Heart left ventricle (tissue), 13 donors: ENCODE data around the gene TBCD.

Experiments used
- CTCF ChIP-seq, 12 donors: fragments of 200-600 bp; sonication (generic) in 4 of 12; IDR thresholded peaks; one replicate each; pipeline versions ENCODE4 v1.5.0 to v1.8.0; 2018 to 2022; ENCODE audit warnings: antibody characterized with exemption in 12 of 12, mild to moderate bottlenecking in 5 of 12
- POLR2A ChIP-seq, 2 donors: fragments of 450-650 bp; IDR thresholded peaks; one replicate each; pipeline ENCODE4 v1.6.1; 2017; ENCODE audit warnings: antibody characterized with exemption in 2 of 2, mild to moderate bottlenecking in 2 of 2, moderate library complexity in 2 of 2
- donor health status: ischemic (EF 13 %, LVEDD 7.1; RV severe dilation, severe dysfunction).
- donor health status: DM: no; HTN: yes; CAD: no.
- donor health status: DM: no; HTN: no; CAD: no.
- donor health status: ischemic (EF 25% LVEDD 6.9; RV normal size, moderate dysfunction).
- donor health status: ischemic (EF 25% LVEDD 5.7; RV mildly dilated, moderate dysfunction).
- donor health status: ischemic (EF 35%, LVEDD 5.7; RV mildly dilated, moderate dysfunction).
- donor health status: nonischemic (EF 11% LVEDD 7.7; RV severe dilation, severe dysfunction).
- donor health status: DM: yes; HTN: yes; CAD: no.
- donor health status: PGD.
- donor health status: ischemic (EF 29% LVEDD 5.4; RV normal size, mild dysfunction).
- donor health status: nonischemic (EF 23%, LVEDD 6.1; RV moderate dilation, normal function).

GRCh38 chr17:82789051-82789592, 37.3 kb downstream of the TBCD start:
- TF ChIP-seq CTCF (IDR thresholded peaks at IDR 0.05) (no peak), POLR2A (IDR thresholded peaks at IDR 0.05) (no peak)
